ENCODE measurements around the gene TRAF1.

GRCh38 chr9:120899490-120900068 lies 27.0 kb downstream of the TRAF1 start:
- TF ChIP-seq CTCF (IDR thresholded peaks at IDR 0.05) = no peak
- TF ChIP-seq POLR2A (IDR thresholded peaks at IDR 0.05) = no peak
